Breast epithelium (tissue), 3 donors: ENCODE measurements around the gene SALL4.

Experiments used
- POLR2A ChIP-seq: fragments of 450-650 bp; IDR thresholded peaks from one replicate; pipeline ENCODE4 v1.6.1; 2016; ENCODE audit warnings: antibody characterized with exemption, mild to moderate bottlenecking, moderate library complexity
- POLR2AphosphoS5 ChIP-seq, 3 donors: sonication (generic); formaldehyde crosslinking; IDR thresholded peaks; one replicate each; pipeline ENCODE4 v1.6.1; 2017; ENCODE audit warnings: antibody characterized with exemption in 3 of 3
- TF ChIP-seq, protein P1 (sequence below), 3 donors: fragments of 450-650 bp; IDR thresholded peaks; one replicate each; pipeline ENCODE4 v1.5.1; 2016 to 2017; ENCODE audit warnings: antibody characterized with exemption in 3 of 3, mild to moderate bottlenecking in 3 of 3, moderate library complexity in 3 of 3

GRCh38 chr20:51811042-51811355 lies 8.7 kb upstream of the SALL4 start:
- TF ChIP-seq, protein P1, sequence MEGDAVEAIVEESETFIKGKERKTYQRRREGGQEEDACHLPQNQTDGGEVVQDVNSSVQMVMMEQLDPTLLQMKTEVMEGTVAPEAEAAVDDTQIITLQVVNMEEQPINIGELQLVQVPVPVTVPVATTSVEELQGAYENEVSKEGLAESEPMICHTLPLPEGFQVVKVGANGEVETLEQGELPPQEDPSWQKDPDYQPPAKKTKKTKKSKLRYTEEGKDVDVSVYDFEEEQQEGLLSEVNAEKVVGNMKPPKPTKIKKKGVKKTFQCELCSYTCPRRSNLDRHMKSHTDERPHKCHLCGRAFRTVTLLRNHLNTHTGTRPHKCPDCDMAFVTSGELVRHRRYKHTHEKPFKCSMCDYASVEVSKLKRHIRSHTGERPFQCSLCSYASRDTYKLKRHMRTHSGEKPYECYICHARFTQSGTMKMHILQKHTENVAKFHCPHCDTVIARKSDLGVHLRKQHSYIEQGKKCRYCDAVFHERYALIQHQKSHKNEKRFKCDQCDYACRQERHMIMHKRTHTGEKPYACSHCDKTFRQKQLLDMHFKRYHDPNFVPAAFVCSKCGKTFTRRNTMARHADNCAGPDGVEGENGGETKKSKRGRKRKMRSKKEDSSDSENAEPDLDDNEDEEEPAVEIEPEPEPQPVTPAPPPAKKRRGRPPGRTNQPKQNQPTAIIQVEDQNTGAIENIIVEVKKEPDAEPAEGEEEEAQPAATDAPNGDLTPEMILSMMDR (IDR thresholded peaks at IDR 0.05) = no peak
- TF ChIP-seq POLR2AphosphoS5 (IDR thresholded peaks at IDR 0.05) (no peak), POLR2A (no peak)
